ENCODE data around the gene SUPT3H. TPM values are rescaled to one million over a fixed set of nuclear protein-coding genes. Genes with fewer than 3 reads are reported as not detected.

Gene SUPT3H
- total and polyA plus RNA-seq, 2 of the 8 experiments (the other 6 are each of a cell fraction or from before 2014, with no cell fraction given), result 18.8 to 23.0 TPM

DNA sequence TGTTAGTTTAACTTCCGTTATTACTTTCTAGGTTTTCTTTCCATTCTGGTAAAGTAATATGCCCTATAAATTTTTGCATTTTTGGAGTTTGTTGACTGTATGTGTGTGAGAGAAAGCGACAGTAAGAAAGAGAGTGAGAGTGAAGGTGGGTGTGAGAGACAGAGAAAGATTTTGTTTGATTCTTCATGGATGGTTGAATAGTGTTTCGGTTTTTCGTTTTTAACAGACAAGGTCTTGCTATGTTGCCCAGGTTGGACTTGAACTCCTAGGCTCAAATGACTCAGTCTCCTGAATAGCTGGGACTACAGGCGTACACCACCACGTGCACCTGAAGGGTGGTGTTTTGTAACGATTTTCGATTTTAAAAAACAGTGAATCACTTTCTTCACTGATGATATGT lies 378.7 kb downstream of the SUPT3H start:
- H4K20me1 ChIP-seq (replicated peaks in 1 of 2; ENCODE audit: control insufficient read depth in 1 of 2, insufficient read depth in 2 of 2, low read length in 2 of 2), result peaks cover 0 to 3% of the 10 kb centered on the region in 2 experiments
- H3K4ac ChIP-seq (replicated peaks; ENCODE audit: insufficient read length, low read depth, low read length), result peak overlapping the region; percentile 53
- H3K27me3 ChIP-seq (replicated peaks in 1 of 4; ENCODE audit: control insufficient read depth in 3 of 4, extremely low read depth in 1 of 4, insufficient read depth in 3 of 4, low read length in 3 of 4), result no peaks in the 10 kb centered on the region
- no peak overlapping the region for H3K14ac ChIP-seq (ENCODE audit: insufficient read length)
- H2BK12ac ChIP-seq (ENCODE audit: low read depth, low read length), result no peak overlapping the region
- no peak overlapping the region for H4K91ac ChIP-seq (replicated peaks; ENCODE audit: insufficient read length, low read length)
- no peak overlapping the region for H2AFZ ChIP-seq (ENCODE audit: low read length)
- 92 to 100% methylated on average over 1 to 8 of the region's 8 CpGs for WGBS, 2 experiments (ENCODE audit: extremely low coverage in 1 of 2, insufficient coverage in 1 of 2, insufficient read length in 1 of 2, insufficient replicate concordance in 2 of 2, low coverage in 1 of 2, low lambda C conversion rate in 2 of 2, missing lambda C conversion rate in 1 of 2)
- H2BK120ac ChIP-seq (replicated peaks; ENCODE audit: low read depth, low read length), result no peak overlapping the region
- no peaks in the 10 kb centered on the region for H3K79me1 ChIP-seq (ENCODE audit: low read depth, low read length)
- POLR2A ChIA-PET (ENCODE audit: partially characterized antibody), result no interaction called here
- TF ChIP-seq ASH2L (IDR thresholded peaks at IDR 0.05; ENCODE audit: low read length) (no peak), BRCA1 (IDR thresholded peaks at IDR 0.05; ENCODE audit: low read depth, low read length) (no peak), POLR2AphosphoS5 (IDR thresholded peaks at IDR 0.05; ENCODE audit: low read depth, low read length) (no peak), BCL11A (IDR thresholded peaks at IDR 0.05; ENCODE audit: low read depth in 2 of 2, low read length in 2 of 2) (no peak), POU5F1 (IDR thresholded peaks at IDR 0.05; ENCODE audit: low read depth, low read length) (no peak), RAD21 (IDR thresholded peaks at IDR 0.05 in 1 of 2, conservative IDR thresholded peaks at IDR 0.05 in 1 of 2; ENCODE audit: low read depth in 2 of 2, low read length in 2 of 2) (no peak), RFX5 (IDR thresholded peaks at IDR 0.05; ENCODE audit: borderline replicate concordance, low read depth, low read length) (no peak), TBP (IDR thresholded peaks at IDR 0.05; ENCODE audit: low read depth, low read length) (no peak), SIX5 (IDR thresholded peaks at IDR 0.05; ENCODE audit: low read depth, low read length) (no peak), ATF3 (IDR thresholded peaks at IDR 0.05; ENCODE audit: insufficient read depth, low read depth, low read length) (no peak), RNF2 (IDR thresholded peaks at IDR 0.05; ENCODE audit: borderline replicate concordance, low read depth, low read length, missing control alignments, poor library complexity, severe bottlenecking) (no peak), MAX (IDR thresholded peaks at IDR 0.05) (no peak)
- no peak overlapping the region for H2BK15ac ChIP-seq (ENCODE audit: low read length)
- H4K5ac ChIP-seq (ENCODE audit: insufficient read length, low read depth, low read length), result no peak overlapping the region
- H3K56ac ChIP-seq (replicated peaks; ENCODE audit: insufficient read length, low read depth, low read length), result no peak overlapping the region
- no peak overlapping the region for H2AK5ac ChIP-seq (ENCODE audit: low read depth, low read length)
- no peaks in the 10 kb centered on the region for H3K36me3 ChIP-seq (ENCODE audit: control insufficient read depth in 2 of 4, insufficient read depth in 4 of 4, low read length in 3 of 4)
- FAIRE-seq (no peak), DNase-seq (ENCODE audit: low read depth in 1 of 2, low spot score in 2 of 2) (no peak)
- H3K9ac ChIP-seq (replicated peaks in 1 of 4; ENCODE audit: extremely low read depth in 1 of 4, low read depth in 3 of 4, low read length in 3 of 4), result no peak overlapping the region
- no peak overlapping the region for H3K18ac ChIP-seq (ENCODE audit: extremely low read depth, low read length)
- H3K9me3 ChIP-seq (ENCODE audit: insufficient read depth in 2 of 2, low read depth in 1 of 2, low read length in 1 of 2), result no peaks in the 10 kb centered on the region
- H4K8ac ChIP-seq (ENCODE audit: extremely low read depth, insufficient read depth, low read length), result no peak overlapping the region
- H2BK5ac ChIP-seq (ENCODE audit: low read depth, low read length), result no peak overlapping the region
- H3K27ac ChIP-seq (ENCODE audit: low read depth, low read length), result no peak overlapping the region
- H3K4me1 ChIP-seq (replicated peaks in 1 of 4; ENCODE audit: control insufficient read depth in 3 of 4, insufficient read depth in 4 of 4, low read length in 3 of 4), result no peaks in the 10 kb centered on the region
- no peak overlapping the region for H3K4me3 ChIP-seq (ENCODE audit: extremely low read depth in 1 of 4, insufficient read depth in 2 of 4, low read depth in 3 of 4, low read length in 4 of 4)
- no peaks in the 10 kb centered on the region for H3K23me2 ChIP-seq (ENCODE audit: low read depth, low read length)
- H2BK20ac ChIP-seq (ENCODE audit: low read length), result no peak overlapping the region
- H3K79me2 ChIP-seq (ENCODE audit: control insufficient read depth in 1 of 2, insufficient read depth in 2 of 2, low read length in 2 of 2), result no peaks in the 10 kb centered on the region
- no peak overlapping the region for H3K4me2 ChIP-seq (ENCODE audit: insufficient read depth in 1 of 2, low read depth in 2 of 2, low read length in 2 of 2)
- H3K23ac ChIP-seq (ENCODE audit: insufficient read length), result no peak overlapping the region
- CTCF ChIA-PET (ENCODE audit: partially characterized antibody), result no interaction called here
